ENCODE results near the gene MAML2. TPM values are rescaled to one million over a fixed set of nuclear protein-coding genes. Genes with fewer than 3 reads are reported as not detected.

Gene MAML2
- polyA plus RNA-seq, 3 donors = 0.57 to 7.6 (median 1.2) TPM

DNA sequence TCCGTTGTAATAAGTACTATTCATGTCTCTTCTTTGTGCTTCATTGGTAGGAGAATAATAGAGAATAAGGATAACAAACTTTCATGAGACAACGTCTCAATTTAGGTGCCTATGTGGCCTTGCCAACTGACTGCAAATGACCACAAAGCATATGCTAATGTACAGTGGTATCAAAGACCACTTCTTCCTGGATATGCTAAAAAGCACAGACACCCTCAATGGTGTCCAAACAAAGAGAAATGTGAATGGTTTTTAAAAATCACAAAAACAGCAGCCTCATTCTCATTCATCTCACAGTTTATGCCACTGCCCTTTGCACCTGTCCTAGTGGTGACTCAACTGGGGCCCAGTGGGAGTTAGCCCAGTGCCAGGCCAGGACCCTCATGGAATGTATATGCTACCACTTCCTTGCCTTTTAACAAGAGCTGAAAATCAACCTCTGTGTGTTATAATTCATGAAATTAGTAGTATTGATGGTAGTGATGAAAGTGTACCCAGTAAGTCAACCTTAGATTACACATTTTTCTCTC, 353.9 kb downstream of the MAML2 start:
- Histone ChIP-seq H3K4me3 (replicated peaks in 1 of 3; ENCODE audit: low read depth in 2 of 3, low read length in 3 of 3) (no peak overlapping the region), H3K27me3 (ENCODE audit: control insufficient read depth in 2 of 2, insufficient read depth in 2 of 2, low read length in 2 of 2) (no peaks in the 10 kb centered on the region), H3K4me2 (replicated peaks; ENCODE audit: extremely low read depth, low read length, poor library complexity, severe bottlenecking) (no peak overlapping the region), H3K9me3 (replicated peaks in 1 of 2; ENCODE audit: control insufficient read depth in 1 of 2, insufficient read depth in 1 of 2, low read length in 2 of 2) (no peaks in the 10 kb centered on the region), H4K20me1 (ENCODE audit: insufficient read depth, low read length) (peaks cover 4% of the 10 kb centered on the region), H2AFZ (ENCODE audit: insufficient read depth, low read depth, low read length, poor library complexity, severe bottlenecking) (no peak overlapping the region), H3K79me2 (ENCODE audit: insufficient read depth, low read length) (no peaks in the 10 kb centered on the region), H3K9ac (ENCODE audit: insufficient read depth, low read length, poor library complexity, severe bottlenecking) (no peak overlapping the region), H3K36me3 (replicated peaks in 1 of 2; ENCODE audit: control insufficient read depth in 1 of 2, insufficient read depth in 2 of 2, low read length in 2 of 2) (peaks cover 0 to 16% of the 10 kb centered on the region in 2 donors), H3K27ac (ENCODE audit: low read depth in 1 of 2, low read length in 2 of 2) (no peak overlapping the region), H3K4me1 (ENCODE audit: control insufficient read depth in 1 of 2, insufficient read depth in 2 of 2, low read length in 2 of 2) (no peaks in the 10 kb centered on the region)
- TF ChIP-seq, protein P1, sequence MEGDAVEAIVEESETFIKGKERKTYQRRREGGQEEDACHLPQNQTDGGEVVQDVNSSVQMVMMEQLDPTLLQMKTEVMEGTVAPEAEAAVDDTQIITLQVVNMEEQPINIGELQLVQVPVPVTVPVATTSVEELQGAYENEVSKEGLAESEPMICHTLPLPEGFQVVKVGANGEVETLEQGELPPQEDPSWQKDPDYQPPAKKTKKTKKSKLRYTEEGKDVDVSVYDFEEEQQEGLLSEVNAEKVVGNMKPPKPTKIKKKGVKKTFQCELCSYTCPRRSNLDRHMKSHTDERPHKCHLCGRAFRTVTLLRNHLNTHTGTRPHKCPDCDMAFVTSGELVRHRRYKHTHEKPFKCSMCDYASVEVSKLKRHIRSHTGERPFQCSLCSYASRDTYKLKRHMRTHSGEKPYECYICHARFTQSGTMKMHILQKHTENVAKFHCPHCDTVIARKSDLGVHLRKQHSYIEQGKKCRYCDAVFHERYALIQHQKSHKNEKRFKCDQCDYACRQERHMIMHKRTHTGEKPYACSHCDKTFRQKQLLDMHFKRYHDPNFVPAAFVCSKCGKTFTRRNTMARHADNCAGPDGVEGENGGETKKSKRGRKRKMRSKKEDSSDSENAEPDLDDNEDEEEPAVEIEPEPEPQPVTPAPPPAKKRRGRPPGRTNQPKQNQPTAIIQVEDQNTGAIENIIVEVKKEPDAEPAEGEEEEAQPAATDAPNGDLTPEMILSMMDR (IDR thresholded peaks at IDR 0.05) = no peak
- peaks cover 0 to 4% (median 2%) of the 10 kb centered on the region in 3 donors for H3K27me3 Mint-ChIP-seq (ENCODE audit: low read depth in 3 of 3)
- DNase-seq = no peak
- no peaks in the 10 kb centered on the region for H3K9me3 Mint-ChIP-seq
- intact Hi-C loops (cut with micrococcal nuclease) = no loop called here
- H3K4me3 Mint-ChIP-seq = peak overlapping the region in 1 of 2 donors; percentile 4
- H3K27ac Mint-ChIP-seq = no peak overlapping the region
- 100% methylated on average over 1 of the region's 2 CpGs for WGBS (ENCODE audit: insufficient coverage)
- no peaks in the 10 kb centered on the region for H3K4me1 Mint-ChIP-seq
- peaks cover 30 to 34% of the 10 kb centered on the region in 2 donors for H3K36me3 Mint-ChIP-seq

DNA sequence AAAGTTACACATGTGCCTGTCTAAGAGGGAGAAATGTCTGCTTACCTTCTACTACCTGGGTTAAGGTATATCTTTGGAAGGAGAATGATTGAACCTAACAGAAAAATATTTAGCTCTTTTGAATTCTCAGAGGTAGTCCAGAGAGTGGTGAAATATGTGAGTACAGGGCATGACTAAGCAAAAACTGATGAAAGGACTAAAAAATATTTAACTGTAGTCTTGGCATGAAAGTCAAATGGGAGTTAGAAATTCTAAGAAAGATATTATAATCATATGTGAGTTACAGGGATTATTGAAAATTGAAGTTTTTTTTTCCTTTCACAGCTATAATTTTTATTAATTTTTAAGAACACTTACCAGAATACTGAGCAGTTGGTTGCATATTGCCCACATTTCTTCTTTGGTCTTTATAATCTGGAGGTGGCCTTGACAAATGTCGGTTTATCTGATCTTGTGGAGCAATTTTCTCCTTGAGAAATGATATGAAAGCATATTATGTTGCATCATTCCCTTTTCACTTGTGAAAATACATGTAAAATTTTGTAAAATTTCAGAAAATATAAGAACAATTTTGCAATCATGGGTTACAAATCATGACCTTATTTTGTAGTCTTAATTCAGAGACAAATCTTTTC, 357.7 kb downstream of the MAML2 start:
- Histone ChIP-seq H3K27me3 (ENCODE audit: control insufficient read depth in 2 of 2, insufficient read depth in 2 of 2, low read length in 2 of 2) (no peaks in the 10 kb centered on the region), H3K9me3 (replicated peaks in 1 of 2; ENCODE audit: control insufficient read depth in 1 of 2, insufficient read depth in 1 of 2, low read length in 2 of 2) (no peaks in the 10 kb centered on the region), H3K79me2 (ENCODE audit: insufficient read depth, low read length) (no peaks in the 10 kb centered on the region), H2AFZ (ENCODE audit: insufficient read depth, low read depth, low read length, poor library complexity, severe bottlenecking) (no peak overlapping the region), H3K27ac (ENCODE audit: low read depth in 1 of 2, low read length in 2 of 2) (no peak overlapping the region), H3K36me3 (replicated peaks in 1 of 2; ENCODE audit: control insufficient read depth in 1 of 2, insufficient read depth in 2 of 2, low read length in 2 of 2) (peaks cover 0 to 6% of the 10 kb centered on the region in 2 donors), H3K9ac (ENCODE audit: insufficient read depth, low read length, poor library complexity, severe bottlenecking) (no peak overlapping the region), H3K4me3 (replicated peaks in 1 of 3; ENCODE audit: low read depth in 2 of 3, low read length in 3 of 3) (no peak overlapping the region), H3K4me1 (ENCODE audit: control insufficient read depth in 1 of 2, insufficient read depth in 2 of 2, low read length in 2 of 2) (no peaks in the 10 kb centered on the region), H3K4me2 (replicated peaks; ENCODE audit: extremely low read depth, low read length, poor library complexity, severe bottlenecking) (no peak overlapping the region), H4K20me1 (ENCODE audit: insufficient read depth, low read length) (no peaks in the 10 kb centered on the region)
- Mint-ChIP-seq H3K27me3 (ENCODE audit: low read depth in 3 of 3) (peaks cover 0 to 4% (median 2%) of the 10 kb centered on the region in 3 donors), H3K4me1 (no peaks in the 10 kb centered on the region), H3K27ac (peak overlapping the region in 1 of 7 donors; percentile 26), H3K9me3 (no peaks in the 10 kb centered on the region), H3K36me3 (peaks cover 38 to 43% of the 10 kb centered on the region in 2 donors), H3K4me3 (no peak overlapping the region)
- no CpG with 5 or more reads among the region's 1 CpG for WGBS (ENCODE audit: insufficient coverage)
- TF ChIP-seq, protein P1 (IDR thresholded peaks at IDR 0.05) = no peak
- intact Hi-C loops (cut with micrococcal nuclease) = no loop called here
- no peak for DNase-seq
